Anterior cingulate cortex (tissue), 58 donors: Measurements from ENCODE around the gene B3GALT5.
A peak's percentile ranks its signal among the peaks of the same experiment; 100 is the strongest.
"Not testable (repeated sequence)": the region's sequence is repeated elsewhere in the genome, so short reads cannot be mapped to it uniquely, and the experiment has no call there.

Experiments used
- DNase-seq, 58 donors: peaks; one replicate each; lab custom pipeline; 2025; lab: John Stamatoyannopoulos, UW

B3GALT5 gene, protein sequence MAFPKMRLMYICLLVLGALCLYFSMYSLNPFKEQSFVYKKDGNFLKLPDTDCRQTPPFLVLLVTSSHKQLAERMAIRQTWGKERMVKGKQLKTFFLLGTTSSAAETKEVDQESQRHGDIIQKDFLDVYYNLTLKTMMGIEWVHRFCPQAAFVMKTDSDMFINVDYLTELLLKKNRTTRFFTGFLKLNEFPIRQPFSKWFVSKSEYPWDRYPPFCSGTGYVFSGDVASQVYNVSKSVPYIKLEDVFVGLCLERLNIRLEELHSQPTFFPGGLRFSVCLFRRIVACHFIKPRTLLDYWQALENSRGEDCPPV

DNA sequence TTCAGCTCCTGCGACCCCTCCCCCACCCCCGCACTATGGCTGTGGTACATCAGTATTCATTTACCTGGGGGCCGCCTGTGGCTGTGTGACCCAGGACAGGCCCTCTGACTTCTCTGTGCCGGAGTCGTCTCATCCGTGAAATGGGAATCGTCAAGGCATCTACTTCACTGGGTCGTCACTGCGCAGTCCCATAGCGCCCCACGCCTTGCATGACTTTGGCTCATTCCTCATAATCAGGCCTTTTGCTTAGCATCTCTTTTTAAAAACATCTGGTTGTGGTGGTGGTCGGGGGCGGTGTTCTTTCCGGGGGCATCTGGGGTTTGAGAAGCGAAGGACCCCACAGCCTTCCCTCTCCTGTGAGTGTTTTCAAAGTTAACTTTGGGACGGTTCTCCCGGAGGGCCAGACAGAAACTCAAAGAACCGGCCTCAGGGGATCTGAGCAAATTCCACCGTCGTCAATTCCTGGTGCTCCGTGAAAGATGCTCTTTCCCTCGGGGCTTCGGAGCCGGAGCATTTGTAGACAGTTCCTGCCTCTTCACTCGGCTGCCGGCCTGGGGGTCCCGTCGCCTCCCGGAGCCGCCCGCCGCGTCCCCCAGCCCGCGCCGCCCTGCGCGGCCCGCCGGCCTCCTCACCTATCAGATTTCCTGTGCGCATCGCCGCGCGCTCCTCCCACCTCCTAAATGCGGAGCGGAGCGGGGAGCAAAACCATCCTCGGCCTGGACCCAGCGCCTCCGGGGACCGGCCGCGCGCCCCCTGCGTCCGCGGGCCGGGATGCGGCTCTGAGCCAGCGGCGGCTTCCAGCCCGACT, at the start of gene B3GALT5:
B3GALT5 (plus strand) TSS at position 708 of the 808 bp plus-strand sequence. CDS start 47,620 bp downstream, outside the sequence.
- DNase-seq, result peak in 14 of 58 donors; percentile 11 to 41 (median 24)

- DNase-seq, result peak in 51 of 58 donors; percentile 11 to 85 (median 47)
These were observed 48.5 kb upstream of the B3GALT5 start for GRCh38 chr21:39564200-39564599.

DNA sequence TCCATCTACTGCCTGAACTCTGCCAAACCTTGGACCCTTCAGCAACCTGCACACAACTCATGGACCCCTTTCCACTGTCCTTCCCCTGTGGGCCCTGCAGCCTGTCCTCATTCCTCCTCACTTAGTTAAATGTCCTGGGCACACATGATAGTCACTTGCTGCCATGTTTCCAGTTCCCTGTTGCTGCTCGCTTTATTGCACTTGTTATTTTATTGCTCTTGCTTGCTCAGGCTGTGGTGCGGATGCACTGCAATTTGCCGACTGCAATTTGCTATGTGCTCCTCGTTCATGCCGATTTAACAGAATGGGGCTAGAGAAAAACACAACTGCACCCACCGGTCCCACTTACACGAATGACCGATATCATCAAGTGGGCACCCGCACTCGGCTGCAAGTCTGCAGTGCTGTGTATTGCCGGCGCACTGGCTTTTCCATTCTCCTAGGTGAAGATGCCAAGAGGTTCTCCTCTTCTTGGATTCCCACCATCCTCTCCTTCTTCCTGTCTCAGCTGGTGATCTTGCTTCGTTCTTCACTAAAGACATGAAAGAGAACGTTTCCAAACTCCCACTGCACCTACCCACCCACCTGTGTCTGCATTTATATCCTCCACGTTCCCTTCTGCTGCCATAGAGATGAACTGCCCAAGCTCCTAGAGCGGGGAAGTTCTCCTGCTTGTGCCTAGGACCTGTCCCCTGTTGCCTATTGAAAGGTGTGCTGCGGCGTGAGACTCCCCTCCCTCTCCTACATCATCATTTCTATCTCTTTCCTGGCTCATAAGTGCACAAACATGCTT, 45.4 kb upstream of the B3GALT5 start:
- DNase-seq, result peak in 1 of 58 donors; percentile 4

- DNase-seq, result no peak
These were observed 44.4 kb upstream of the B3GALT5 start for GRCh38 chr21:39568361-39568760.

- no peak for DNase-seq
These were observed 37.0 kb upstream of the B3GALT5 start for GRCh38 chr21:39575775-39576174.

DNA sequence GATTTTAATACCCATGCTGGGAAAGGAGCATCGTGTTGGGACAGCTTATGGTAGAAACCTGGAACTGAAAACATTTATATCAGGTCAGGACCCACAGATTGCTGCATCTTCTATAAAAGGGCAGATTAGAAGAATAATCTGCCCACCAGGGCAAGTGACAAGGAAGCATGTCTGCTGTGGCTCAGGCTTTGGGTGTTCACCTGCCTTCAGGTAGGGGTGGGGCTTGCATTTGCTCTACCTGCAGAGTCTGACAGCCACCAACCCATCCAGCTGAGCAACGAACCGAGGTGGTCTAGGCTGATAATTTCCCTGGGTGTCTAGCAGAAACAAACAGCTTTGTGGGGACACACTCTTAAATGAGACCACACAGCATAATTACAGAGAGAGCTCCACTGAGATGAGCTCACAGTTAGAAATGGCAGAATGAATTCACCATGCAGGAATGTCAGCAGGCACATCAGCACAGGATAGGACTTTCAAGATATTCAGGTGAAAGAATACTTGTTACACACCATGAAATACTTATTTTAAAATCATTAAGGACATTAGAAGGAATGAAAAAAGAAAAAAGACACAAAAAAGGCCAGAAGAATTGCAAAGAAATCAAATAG, 36.1 kb upstream of the B3GALT5 start:
- no peak for DNase-seq

DNA sequence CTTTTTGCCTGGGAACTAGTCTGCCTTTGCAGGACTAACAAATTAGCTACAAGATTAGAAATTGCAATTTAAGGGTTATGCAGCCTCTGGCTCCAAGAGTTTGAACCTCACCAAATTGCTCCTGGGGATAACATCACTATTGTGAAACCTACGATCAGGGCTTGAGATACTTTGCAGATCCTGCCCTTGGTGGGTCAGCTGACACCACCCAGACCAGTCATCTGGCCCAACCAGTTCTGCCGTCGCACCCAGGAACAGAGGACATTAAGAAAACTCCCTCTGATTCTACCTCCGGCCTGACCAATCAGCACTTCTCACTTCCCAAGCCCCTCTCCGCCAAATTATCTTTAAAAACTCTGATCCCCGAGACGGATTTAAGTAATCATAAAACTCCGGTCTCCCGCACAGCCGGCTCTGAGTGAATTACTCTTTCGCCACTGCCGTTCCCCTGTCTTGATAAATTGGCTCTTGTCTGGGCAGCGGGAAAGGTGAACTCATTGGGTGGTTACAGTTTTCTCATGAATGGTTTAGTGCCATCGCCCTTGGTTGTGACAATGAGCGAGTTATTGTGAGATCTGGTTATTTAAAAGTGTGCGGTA, 32.9 kb upstream of the B3GALT5 start:
- no peak for DNase-seq

DNA sequence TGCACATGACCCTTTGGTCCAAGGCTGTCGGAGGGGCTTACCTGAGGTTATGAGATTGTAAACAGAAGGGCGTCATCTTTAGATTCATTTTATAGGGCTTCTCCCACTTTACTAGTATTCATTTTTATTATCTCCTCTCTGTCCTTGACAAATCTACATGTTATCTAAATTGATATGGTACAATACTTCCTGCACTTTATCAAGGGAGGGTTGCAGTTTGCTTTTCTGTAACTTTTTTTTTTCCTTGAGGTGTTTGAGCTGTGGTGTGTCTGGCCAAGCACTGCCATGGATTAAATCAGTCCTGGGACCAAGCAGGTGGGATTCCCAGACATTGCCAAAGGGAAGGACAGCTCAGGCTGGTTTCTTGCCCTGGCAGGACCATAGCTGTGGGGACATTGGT, 32.0 kb upstream of the B3GALT5 start:
- DNase-seq, result no peak

- DNase-seq, result no peak
These were observed 31.3 kb upstream of the B3GALT5 start for GRCh38 chr21:39581414-39581813.

GRCh38 chr21:39582749-39583148, 30.0 kb upstream of the B3GALT5 start:
- DNase-seq, result no peak

- not testable (repeated sequence) for DNase-seq
These were observed 29.2 kb upstream of the B3GALT5 start for GRCh38 chr21:39583586-39583985.

- DNase-seq, result no peak
These were observed 25.4 kb upstream of the B3GALT5 start for GRCh38 chr21:39587376-39587775.

DNA sequence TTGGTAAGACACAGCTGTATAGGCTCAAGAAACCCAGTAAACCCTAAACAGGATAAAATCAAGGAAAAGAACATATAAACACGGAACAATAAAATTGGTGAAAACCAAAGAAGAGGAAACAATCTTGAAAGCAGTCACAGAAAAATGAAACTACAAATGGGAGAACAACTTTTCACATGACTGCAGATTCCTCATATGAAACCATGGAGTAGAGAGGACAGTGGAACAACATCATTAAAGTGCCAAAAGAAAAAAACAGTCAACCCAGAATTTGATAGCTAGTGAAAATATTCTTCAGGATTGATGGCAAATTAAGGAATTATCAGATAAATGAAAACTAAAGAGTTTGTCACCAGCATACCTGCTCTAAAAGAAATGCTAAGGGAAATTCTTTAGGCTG, 23.9 kb upstream of the B3GALT5 start:
- no peak for DNase-seq

DNA sequence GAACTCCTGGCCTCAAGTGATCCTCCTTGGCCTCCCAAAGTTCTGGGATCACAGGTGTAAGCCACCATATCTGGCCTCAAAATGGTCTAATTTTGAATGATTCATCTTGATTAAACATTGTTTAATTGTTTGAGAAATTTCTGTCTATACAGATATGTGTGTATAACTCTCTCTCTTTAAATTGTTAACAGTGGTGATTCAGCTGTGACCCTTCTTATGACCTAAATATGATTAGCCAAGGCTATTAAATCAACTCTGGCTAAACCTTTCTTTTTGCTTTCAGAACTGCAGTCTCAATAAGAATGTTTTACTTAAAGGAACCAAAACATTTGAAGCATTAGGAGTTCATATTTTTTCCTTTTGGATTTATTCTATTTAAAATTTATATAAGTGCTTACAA, 19.2 kb upstream of the B3GALT5 start:
- DNase-seq, result no peak

- no peak for DNase-seq
These were observed 17.3 kb upstream of the B3GALT5 start for GRCh38 chr21:39595465-39595864.

DNA sequence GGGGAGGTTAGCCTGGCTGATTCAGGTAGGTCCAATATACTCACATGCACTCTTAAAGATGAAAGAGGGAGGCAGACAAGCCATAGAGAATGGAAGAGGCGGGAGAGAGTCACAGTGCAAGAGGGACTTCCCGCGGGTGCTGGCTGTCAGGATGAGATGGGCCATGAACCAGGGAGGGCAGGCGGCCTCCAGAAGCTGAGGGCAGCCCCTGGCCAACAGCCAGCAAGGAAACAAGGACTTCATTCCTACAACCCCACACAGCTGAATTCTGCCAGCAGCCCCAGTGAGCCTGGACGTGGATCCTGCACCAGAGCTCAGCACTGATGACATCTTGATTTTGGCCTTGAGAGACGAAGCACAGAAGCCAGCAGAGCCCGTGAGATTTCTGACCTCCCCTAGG, 15.1 kb upstream of the B3GALT5 start:
- DNase-seq, result no peak

GRCh38 chr21:39599191-39599970, 13.4 kb upstream of the B3GALT5 start:
- no peak for DNase-seq

GRCh38 chr21:39601187-39601928, 11.4 kb upstream of the B3GALT5 start:
- DNase-seq, result no peak
